Inferior parietal cortex (tissue), 1 donor: ENCODE measurements around the gene VANGL2.

Source experiments
- DNase-seq: peaks from one replicate; pipeline ENCODE4 v3.0.0-alpha.2; 2016; ENCODE audit errors: extremely low spot score

VANGL2 gene

DNA sequence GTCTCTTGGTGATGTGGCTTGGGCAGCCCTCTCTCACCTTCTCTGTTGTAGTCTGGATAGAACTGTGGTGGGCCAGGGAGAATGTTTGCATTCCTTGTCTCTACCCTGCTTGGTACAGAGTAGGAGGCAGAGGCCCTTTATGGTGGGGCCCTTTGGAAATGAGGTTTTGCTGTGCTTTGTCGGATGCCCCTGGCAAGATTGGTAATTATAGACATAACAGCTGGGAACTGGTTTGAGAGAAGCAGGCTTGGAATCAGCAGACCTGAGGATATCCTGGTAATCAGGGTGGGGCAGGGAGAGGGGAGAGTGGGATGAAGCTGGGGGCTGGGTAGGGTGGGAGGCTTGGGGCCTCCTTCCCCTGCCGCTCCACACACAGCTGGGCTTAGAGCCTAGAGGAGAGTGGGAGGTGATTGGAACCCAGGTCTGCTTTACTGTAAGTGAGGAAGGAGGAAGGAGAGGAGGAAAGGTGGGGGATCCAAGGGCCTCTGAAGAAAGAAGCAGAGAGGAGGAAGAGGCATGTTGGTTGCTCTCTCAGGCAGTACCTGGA is 5.0 kb downstream of the VANGL2 start:
- DNase-seq, result no peak

DNA sequence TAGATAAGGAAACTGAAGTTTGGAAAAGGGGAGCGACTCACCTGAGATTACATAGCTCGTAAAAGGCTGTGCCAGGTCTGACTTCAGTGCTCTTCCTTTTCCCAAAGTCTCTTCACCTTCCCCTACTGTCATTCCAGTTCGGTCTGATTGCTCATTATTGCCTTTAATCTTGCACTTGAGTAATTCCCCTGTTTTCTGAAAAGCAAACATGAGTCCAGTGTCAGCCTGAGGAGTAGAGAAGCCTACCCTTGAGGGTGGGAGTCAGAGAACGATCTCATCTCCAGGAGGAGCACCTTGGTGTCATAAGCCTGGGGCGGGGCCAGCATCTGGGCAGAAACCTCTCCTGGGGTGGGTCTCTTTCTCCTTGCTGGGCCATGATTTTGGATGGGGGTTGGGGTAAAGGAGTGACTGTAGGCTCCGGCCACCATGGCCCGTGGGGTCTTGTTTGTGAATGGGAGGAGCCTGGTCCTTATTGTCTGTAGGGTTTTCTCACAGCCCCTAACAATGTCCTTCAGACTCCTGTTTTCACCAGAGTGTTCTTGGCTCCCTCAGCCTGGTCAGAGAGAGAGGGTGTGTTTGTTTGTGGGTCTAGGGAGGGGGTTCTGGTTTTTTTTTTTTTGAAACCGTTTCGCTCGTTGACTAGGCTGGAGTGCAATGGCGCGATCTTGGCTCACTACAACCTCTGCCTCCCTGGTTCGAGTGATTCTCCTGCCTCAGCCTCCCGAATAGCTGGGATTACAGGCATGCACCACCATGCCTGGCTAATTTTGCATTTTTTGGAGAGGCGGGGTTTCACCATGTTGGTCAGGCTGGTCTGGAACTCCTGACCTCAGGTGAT is 6.0 kb downstream of the VANGL2 start:
- no peak for DNase-seq

DNA sequence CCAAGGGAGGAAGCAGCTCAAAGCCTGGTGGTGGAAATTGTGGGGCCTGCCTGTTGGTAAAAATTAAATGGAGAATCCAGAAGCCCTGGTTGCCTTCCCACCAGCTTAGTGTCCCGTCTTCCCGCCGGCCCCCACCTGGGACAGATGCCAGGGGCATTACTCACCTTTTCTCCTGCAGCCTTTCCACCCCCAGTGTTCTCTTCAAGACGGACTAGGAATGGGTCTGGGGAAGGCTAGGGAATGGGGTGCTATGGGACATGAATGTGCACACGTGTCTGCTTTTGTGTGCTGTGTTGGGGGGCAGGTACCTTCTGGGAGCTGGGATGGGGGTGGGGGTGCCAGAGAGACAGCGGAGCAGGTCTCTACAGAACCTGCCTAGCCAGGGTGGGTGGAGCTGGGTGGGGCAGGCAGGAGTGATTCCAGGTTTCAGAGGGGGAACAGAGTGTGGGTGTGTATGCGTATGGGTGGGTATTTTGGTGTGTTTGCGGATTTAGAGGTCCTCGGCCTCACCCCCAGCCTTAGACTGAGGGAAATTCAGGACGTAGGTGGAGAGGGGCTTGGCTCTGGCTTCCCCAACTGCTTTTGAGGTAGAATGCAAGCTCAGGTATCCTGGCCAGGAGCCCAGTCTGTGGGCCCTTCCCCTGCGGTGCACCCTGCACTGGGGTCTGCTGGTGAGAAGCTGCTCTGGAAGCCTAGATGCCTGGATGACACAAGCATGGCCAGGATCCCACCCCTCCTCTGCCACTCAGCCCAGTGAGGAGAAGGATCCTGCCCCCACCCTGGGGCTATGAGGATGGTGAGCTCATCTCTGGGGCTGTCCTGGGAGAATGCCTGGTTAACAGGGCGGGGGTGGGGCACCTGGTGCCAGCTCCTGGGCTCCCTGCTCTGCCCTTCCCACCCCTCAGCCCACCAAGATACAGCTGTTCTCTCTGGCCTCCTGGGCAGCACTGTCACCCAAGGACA is 7.8 kb downstream of the VANGL2 start:
- DNase-seq, result no peak

DNA sequence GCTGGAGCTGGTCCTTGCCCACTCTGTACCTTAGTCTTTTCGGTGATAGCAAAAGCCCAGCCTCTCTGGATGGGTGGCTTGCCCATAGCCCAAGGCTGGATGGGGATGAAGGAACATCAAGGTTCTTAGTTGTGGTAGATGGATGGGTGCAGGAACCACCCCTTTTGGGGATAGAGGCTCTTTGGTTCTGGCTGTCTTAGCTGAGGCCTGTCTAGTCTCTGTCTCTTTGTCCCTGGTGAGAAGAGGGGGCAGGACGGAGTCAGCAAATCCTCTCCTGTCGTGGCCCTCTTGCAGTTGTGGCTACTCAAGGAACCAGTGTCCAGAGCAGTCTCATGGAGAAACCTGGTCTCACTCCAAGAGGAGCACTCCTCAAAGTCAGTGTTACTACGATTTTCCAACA is 8.5 kb downstream of the VANGL2 start:
- no peak for DNase-seq

DNA sequence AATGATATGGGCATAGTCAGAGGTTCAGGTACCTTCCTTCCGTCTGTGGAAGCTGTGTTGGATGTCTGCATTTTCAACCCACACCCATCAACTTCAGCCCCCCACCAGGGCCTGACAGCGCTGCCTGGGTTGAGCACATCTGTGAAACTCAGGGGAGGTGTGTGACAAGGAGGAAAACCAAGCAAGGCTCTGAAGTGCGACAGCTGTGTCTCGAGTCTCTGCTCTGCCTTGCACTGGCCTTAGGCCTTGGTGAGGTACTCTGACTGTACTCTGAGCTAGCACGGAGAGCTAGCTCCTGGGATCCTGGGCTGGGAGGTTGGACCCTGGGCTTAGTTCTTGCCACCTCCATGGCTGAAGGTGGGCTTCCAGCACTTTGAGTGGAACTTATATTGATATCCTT is 9.1 kb downstream of the VANGL2 start:
- no peak for DNase-seq

DNA sequence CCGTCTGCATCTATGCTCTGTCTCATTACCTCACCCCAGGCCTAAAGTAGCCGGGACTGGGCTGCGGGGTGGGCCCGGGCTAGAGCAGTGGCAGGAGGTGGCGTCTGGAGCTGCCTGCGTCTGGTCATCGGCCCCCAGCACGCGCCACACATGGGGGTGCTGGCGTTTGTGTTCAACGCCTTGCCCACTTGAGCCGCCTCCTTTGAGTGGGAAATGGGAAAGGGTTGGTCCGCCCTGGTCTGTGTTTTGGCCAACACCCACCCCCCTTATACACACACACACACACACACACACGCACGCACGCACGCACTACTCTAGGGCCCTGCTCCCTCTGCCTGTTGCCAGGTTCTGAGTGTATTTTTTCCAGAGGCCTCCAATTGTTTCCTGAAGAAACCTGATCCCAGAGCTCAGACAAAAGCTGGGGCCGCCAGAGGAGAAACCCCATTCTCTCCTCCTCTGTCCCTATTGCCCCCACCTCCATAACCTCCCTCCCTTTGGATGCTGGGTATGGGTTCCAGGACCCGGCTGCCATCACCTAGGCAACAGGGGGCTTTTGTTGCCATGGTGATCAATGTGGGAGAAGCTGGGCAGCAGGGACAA is 10.1 kb downstream of the VANGL2 start:
- DNase-seq, result no peak

DNA sequence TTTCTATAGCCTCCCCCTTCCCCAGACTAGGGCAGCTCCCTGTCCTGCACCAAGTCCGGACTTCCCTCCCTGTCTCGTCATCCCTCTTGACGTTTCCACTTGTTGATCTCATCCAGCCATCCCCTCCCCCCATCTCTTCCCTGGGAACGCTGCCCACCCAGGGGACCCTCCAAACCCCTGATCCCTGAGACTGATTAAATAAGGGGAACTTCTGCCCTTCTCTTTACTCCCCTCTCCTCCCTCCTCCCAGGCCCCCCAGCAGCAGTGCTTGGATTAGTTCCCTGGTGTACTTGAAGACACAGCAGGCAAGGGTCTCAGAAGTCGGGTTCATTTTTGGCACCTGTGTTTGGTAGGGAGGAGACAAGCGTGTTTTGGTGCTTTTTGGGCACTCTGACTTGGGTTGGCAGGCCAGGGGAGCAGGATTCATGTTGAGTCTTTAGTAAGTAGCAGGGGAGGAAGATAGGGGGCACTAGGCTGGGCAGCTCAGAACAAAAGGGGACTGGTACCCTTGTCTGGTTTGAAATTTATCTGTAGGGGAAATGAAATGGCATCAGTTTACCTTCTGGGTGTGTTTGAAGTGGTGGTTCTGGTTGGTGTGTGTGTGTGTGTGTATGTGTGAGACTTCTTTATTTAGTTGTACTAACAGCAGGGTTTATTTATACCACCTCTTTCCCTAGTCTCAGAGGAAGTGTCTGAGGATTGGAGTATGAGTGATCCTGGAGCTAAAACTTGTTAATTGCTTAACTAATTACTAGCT is 11.1 kb downstream of the VANGL2 start:
- no peak for DNase-seq

DNA sequence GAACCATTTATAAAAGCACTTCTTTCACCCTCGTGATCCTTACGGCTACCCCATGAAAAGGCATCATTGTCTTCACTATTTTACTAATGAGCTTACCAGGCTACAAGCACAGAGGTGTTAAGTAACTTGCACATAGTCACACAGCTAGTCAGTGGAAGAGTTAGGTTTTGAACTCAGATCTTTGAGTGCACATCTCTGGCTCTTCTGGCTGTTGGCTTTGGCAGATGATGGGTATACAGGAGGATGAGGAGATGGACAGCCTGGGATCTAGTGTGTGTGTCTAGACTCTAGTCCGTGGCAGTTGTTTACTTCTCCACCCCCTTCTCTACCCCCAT is 11.6 kb downstream of the VANGL2 start:
- DNase-seq, result no peak

DNA sequence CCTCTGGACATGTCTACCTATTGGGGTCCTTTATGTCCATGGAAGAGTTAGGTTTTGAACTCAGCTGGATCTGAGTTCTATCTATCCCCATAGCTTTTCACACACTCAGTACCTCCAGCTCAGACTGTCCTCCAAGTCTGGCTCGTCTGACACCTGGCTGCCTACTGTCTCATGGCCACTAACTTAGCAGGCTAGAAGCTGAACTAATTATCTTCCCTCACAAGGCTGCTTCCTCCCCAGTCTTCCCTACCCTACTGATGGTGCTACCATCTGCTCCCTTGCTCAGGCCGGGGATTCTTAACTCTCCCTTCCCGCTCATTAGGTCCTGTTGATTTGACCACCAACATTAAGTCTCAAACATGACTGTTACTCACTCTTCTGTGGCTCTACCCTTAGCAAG is 13.4 kb downstream of the VANGL2 start:
- DNase-seq, result no peak

DNA sequence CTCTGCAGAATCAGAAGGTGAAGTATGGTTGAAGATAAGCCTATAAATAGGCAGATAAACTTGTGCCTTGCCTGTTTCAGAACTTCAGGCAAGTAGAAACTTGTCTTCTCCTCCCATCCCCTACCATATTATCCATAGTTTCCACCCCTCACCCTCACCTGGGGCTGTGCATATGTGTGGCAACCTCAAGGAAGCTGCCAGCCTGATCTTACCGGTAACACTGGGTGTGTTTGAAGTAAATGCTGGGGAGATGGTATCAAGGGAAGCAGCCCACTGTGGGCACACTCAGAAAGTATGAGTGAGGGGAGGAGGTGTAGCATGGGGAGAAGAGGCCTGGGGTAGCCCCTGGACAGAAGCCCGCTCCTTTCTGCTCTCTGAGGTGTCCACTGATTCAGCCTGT is 14.5 kb downstream of the VANGL2 start:
- no peak for DNase-seq

DNA sequence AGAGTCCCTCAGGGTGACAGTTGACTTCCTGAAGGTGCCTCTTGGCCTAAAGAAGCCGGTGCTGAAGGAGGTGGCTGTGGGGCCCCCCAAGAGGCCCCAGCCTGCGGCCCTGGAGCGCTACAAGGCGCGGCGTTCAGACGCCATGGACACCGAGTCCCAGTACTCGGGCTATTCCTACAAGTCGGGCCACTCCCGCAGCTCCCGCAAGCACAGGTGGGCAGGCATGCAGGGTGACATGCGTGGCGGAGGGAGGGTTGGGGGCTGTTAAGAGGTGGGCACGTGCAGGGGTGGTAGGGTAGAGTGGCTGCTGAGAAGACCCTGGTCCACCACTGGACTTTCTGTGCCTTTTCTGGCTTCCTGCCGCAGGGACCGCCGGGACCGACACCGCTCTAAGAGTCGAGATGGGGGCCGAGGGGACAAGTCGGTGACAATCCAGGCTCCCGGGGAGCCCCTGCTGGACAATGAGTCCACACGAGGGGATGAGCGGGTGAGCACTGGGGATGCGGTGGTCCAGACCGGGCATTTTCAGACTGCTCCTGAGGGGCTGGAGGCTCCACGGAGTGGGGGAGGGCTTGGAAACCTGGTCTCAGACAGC is 15.4 kb downstream of the VANGL2 start:
- no peak for DNase-seq

DNA sequence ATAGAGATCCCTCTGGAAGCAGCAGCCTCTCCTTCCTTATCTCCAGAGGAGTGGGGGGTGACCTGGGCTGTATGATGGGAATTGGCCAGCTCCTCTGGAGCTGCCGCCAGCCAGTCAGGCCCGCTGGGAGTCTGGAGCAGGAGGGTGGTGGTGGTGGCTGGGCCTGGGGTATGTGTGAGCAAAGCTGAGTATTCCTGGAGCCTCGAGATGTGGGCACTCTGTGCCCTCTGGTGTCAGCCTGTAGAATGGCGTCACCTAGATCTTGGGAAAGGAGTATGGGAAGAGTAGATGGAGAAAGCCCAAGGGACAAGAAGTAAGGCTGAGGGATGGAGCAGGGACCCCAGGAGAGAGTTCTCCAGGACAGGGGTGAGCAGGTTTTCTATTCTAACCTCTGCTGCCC is 16.0 kb downstream of the VANGL2 start:
- no peak for DNase-seq

DNA sequence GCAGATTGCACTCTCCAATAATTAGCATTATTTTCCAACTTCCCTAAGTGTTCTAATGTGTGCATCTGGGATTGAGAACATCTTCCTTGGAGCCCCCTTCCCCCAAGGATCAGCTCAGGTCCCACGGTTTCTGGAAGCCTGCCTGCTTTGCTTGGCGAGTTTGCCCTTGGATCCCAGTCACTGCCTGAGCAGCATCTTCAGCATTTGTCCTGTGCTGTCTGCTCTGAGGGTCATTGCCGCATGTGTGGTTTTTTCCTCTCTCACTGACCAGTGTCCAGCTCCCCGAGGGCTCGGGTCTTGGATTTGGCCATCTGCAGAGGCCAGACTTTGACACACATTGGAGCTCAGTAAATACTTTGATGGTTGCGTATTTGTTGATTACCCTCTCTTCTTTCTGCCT is 18.1 kb downstream of the VANGL2 start:
- DNase-seq, result no peak

DNA sequence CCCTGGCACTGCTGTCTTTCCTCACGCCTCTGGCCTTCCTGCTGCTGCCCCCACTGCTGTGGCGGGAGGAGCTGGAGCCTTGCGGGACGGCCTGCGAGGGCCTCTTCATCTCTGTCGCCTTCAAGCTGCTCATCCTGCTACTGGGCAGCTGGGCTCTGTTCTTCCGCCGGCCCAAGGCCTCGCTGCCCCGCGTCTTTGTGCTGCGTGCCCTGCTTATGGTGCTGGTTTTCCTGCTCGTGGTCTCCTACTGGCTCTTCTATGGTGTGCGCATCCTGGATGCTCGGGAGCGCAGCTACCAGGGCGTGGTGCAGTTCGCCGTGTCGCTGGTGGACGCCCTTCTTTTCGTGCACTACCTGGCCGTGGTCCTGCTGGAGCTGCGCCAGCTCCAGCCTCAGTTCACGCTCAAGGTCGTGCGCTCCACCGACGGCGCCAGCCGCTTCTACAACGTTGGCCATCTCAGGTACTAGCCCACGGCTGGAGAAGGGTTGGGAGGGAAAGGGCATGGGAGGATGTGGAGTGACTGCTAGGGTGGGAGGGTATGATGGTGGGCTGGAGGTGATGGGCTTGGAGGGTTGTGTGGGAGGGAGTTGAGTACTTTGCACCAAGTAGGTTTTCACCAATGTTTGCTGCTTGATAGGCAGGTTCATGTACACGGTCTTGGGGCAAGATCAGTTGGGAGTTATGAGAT is 18.9 kb downstream of the VANGL2 start:
- DNase-seq, result no peak

DNA sequence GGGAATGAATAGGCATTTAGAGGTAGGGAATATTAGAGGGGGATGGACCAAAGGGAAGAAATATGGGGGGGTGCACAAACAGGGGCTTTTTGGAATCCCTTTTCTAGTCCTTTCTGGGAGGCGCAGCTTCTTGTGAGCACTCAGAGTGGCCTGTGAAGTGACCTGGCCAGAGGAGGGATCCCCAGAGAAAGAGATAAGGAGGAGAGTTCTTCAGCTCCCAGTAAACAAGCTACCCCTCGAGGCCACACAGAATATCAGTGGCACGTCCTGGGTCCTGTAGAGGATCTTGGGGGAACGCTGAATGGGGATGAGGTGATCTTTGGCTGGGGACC is 19.4 kb downstream of the VANGL2 start:
- DNase-seq, result no peak

DNA sequence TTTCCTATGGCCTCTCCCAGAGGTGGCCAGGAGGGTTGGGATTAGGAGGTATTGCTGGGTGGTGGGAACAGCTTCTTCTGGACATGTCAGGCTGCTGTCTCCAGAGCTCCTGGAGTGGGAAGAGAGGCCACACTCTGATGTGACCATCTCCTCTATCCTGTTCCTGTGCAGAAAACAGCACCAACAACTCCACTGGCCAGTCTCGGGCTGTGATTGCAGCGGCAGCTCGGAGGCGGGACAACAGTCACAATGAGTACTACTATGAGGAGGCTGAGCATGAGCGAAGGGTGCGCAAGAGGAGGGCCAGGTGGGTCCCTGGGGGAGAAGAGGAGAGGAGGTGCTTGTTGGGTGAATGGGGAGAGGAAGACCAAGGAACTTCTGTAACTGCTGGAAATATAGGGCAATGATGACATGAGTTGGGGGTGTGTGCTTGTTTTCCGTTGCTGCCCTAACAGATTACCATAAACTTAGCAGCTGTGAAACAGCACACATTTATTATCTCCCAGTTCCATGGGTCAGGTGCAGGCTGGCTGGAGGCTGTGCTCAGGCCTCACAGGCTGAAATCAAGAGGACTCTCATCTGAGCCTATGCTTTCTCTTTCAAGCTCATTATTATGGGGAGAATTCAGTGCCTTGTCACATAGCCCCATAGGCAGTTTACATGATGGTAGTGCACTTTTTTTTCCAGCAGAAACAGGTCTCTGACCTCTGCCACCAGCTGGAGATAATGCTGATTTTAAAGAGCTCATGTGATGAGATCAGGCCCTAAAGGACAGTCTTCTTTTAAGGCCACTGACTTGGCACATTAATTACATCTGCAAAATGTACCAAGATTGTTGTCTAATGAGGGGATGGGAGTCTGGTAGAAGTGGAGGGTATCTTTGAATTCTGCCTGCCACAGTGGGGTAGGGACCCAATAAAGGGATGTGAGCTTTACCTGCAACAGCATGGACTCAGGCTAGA is 20.8 kb downstream of the VANGL2 start:
- no peak for DNase-seq

DNA sequence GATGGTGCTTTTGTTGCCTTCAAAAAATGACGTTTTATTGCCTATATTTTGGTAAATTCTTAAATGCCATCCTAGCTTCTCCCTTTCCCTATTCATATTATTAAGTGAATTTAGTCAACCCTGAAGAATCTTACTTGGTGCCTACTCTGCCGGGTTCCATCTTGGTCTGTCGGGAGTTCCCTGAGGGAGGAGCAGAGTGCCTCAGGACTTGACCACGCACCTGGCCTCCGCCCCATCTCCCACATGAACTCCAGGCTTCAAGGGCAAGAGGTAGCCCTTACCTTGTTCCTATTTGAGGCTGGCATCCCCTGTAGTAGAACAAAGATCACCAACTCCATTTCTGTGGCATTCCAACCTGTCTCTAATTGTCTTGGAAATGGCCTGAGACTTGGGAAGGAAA is 21.5 kb downstream of the VANGL2 start:
- DNase-seq, result no peak

DNA sequence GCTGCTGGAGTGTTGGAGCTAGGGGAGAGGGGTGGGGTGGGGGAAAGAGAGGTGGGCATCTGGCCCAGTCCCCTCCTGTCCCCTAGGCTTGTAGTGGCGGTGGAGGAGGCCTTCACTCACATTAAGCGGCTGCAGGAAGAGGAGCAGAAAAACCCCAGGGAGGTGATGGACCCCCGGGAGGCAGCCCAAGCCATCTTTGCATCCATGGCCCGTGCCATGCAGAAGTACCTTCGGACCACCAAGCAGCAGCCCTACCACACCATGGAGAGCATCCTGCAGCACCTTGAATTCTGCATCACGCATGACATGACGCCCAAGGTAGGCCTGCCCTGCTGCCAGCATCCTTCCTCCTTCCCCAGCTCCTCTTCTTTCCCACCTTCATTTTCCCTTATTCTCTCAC is 23.6 kb downstream of the VANGL2 start:
- no peak for DNase-seq

DNA sequence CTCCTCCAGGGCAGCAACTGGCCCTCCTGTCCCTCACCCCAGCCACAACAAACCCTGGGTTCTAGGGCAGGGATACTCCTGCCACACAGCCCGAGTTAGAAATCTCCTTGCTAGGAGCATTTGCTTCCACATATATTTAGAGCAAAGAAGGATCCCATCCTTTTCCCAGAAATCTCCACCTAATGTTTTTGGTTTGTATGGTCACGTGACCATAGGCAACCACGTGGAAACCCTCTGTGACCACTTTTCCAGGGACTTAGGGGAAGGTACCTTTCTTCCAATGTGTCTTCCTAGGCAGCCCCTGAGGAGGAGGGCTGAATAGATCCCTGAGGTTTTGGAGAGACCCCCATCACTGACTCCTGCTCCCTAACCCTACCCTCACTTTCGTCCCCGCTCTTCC is 25.5 kb downstream of the VANGL2 start:
- no peak for DNase-seq

DNA sequence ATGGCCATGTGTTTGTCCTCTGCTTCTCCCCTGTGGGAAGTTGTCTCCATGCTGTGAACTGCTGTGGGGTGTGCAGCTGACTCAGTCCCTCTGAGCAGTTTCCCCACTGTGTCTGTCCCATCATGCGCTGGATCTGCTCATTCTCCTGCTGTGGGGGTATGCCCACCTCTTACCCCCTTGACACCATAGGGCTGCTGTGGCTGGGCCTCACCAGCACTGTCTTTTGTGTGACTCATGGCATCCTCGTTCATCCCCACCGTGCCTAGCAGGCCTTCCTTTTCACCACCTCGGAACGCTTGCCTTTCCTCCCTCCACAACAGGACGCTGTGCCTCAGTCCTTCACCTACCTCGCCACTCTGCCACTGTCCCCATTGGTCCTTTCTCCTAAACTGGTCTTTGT is 27.3 kb downstream of the VANGL2 start:
- DNase-seq, result no peak
